Thymus (tissue), 11 donors: ENCODE data around the gene DYDC2. TPM values are rescaled to one million over a fixed set of nuclear protein-coding genes. Genes with fewer than 3 reads are reported as not detected.

Source experiments
- DNase-seq, 9 donors: peaks; one replicate each; pipeline ENCODE4 v3.0.0-alpha.2; 2013; ENCODE audit warnings: low spot score in 9 of 9, low read depth in 6 of 9, missing footprints in 1 of 9
- H3K27ac ChIP-seq, 2 donors: one replicate each; pipeline ENCODE4 v1.5.1; 2013; ENCODE audit warnings: control low read depth in 1 of 2, low read depth in 1 of 2, low read length in 1 of 2, mild to moderate bottlenecking in 1 of 2, moderate library complexity in 1 of 2
- H3K27me3 ChIP-seq, 2 donors: one replicate each; pipeline ENCODE4 v1.5.1; 2013; ENCODE audit warnings: low read length in 1 of 2; ENCODE audit not compliant: control insufficient read depth in 2 of 2, insufficient read depth in 1 of 2
- H3K36me3 ChIP-seq, 2 donors: one replicate each; pipeline ENCODE4 v1.5.1; 2013; ENCODE audit warnings: low read length in 1 of 2, mild to moderate bottlenecking in 1 of 2, moderate library complexity in 1 of 2; ENCODE audit not compliant: control insufficient read depth in 2 of 2, insufficient read depth in 2 of 2
- H3K4me1 ChIP-seq, 2 donors: one replicate each; pipeline ENCODE4 v1.5.1; 2013; ENCODE audit warnings: low read length in 2 of 2; ENCODE audit not compliant: control insufficient read depth in 2 of 2, insufficient read depth in 2 of 2
- H3K4me3 ChIP-seq, 2 donors: one replicate each; pipeline ENCODE4 v1.5.1; 2013; ENCODE audit warnings: low read length in 2 of 2, control low read depth in 1 of 2, mild to moderate bottlenecking in 1 of 2
- H3K9me3 ChIP-seq, 2 donors: one replicate each; pipeline ENCODE4 v1.5.1; 2013; ENCODE audit warnings: low read length in 1 of 2, mild to moderate bottlenecking in 1 of 2; ENCODE audit not compliant: control insufficient read depth in 2 of 2, insufficient read depth in 1 of 2
- WGBS: extraction: QIAGEN DNeasy Blood & Tissue Kit; methylation state at CpG from one replicate; pipeline ENCODE4 v1.1.7; 2013; 5-methylcytosine and 5-hydroxymethylcytosine counted together
- polyA plus RNA-seq: library from polyadenylated mRNA; stranded (reverse); fragments of 200-250 nt; gene quantifications from one replicate; pipeline ENCODE4 v1.2.3, GENCODE V29; 2013
- total RNA-seq: library from RNA; stranded (reverse); fragments of 120-200 nt; gene quantifications from one replicate; pipeline ENCODE4 v1.2.4, GENCODE V29; 2013
- donor health status: healthy.

The DYDC2 gene
- total and polyA plus RNA-seq, 2 donors = 0.05 to 0.52 TPM

DNA sequence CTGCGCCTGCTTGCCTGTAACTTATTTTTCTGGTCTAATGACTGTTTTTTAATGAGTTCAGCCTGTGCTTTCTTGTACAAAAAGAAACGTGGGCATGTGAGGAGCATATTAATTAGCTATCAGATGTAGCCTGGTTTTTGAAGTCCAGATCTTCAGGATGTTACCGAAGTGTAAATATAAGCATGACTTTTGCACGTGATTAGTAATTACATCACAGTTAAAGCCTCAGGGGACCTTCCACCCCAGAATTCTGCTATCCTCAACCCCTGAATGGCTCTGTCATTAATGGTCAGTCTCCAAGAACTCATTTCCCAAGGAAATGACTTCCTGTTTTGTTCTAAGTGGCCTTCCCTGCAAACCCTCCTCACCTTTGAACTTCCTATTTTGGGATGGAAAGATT, 49.6 kb downstream of the DYDC2 start:
- Histone ChIP-seq H3K27ac (no peak overlapping the region), H3K4me3 (no peak overlapping the region), H3K36me3 (no peaks in the 10 kb centered on the region), H3K27me3 (peaks cover 0 to 10% of the 10 kb centered on the region in 2 donors), H3K9me3 (no peaks in the 10 kb centered on the region), H3K4me1 (peaks cover 0 to 29% of the 10 kb centered on the region in 2 donors)
- DNase-seq = no peak
- WGBS = 89% methylated on average over 4 of the region's 4 CpGs

GRCh38 chr10:80407812-80408241, 51.2 kb downstream of the DYDC2 start:
- Histone ChIP-seq H3K4me3 (peak overlapping the region; percentile 68 to 78), H3K36me3 (no peaks in the 10 kb centered on the region), H3K4me1 (peaks cover 0 to 45% of the 10 kb centered on the region in 2 donors), H3K9me3 (no peaks in the 10 kb centered on the region), H3K27me3 (peaks cover 0 to 10% of the 10 kb centered on the region in 2 donors), H3K27ac (peak overlapping the region; percentile 17 to 80)
- 10% methylated on average over 16 of the region's 16 CpGs for WGBS
- DNase-seq = peak in 1 of 9 donors; percentile 23

GRCh38 chr10:80408242-80409101, 51.9 kb downstream of the DYDC2 start, which contains the start of gene PRXL2A:
Gene PRXL2A (plus strand): TSS chr10:80408551. CDS start chr10:80420468, 11,917 bp downstream.
- WGBS = 1% methylated on average over 96 of the region's 96 CpGs
- Histone ChIP-seq H3K4me3 (peak within 1 kb of the TSS; percentile 68 to 78), H3K27me3 (peaks cover 0 to 10% of the 10 kb centered on the region in 2 donors), H3K36me3 (no peaks in the 10 kb centered on the region), H3K27ac (peak within 1 kb of the TSS; percentile 30 to 80), H3K9me3 (no peaks in the 10 kb centered on the region), H3K4me1 (peaks cover 5 to 51% of the 10 kb centered on the region in 2 donors)
- DNase-seq = peak in 7 of 9 donors; percentile 64 to 87 (median 72)

- Histone ChIP-seq H3K4me1 (peaks cover 11 to 57% of the 10 kb centered on the region in 2 donors), H3K27me3 (peaks cover 0 to 10% of the 10 kb centered on the region in 2 donors)
These were observed 52.5 kb downstream of the DYDC2 start for GRCh38 chr10:80409121-80409520.

GRCh38 chr10:80410122-80410521, 53.5 kb downstream of the DYDC2 start:
- no peak for DNase-seq
- Histone ChIP-seq H3K36me3 (no peaks in the 10 kb centered on the region), H3K9me3 (no peaks in the 10 kb centered on the region), H3K4me1 (peaks cover 18 to 67% of the 10 kb centered on the region in 2 donors), H3K27ac (no peak overlapping the region), H3K27me3 (peaks cover 0 to 10% of the 10 kb centered on the region in 2 donors), H3K4me3 (no peak overlapping the region)
- 82% methylated on average over 2 of the region's 2 CpGs for WGBS

More at GRCh38 chr10:80409121-80409520, 52.5 kb downstream of the DYDC2 start:
- Histone ChIP-seq H3K27ac (no peak overlapping the region), H3K4me3 (peak overlapping the region; percentile 68 to 78), H3K9me3 (no peaks in the 10 kb centered on the region), H3K36me3 (no peaks in the 10 kb centered on the region)
- DNase-seq = peak in 1 of 9 donors; percentile 38
- 42% methylated on average over 12 of the region's 12 CpGs for WGBS

- no peak for DNase-seq
- WGBS = 95% methylated on average over 5 of the region's 5 CpGs
- Histone ChIP-seq H3K36me3 (no peaks in the 10 kb centered on the region), H3K27ac (no peak overlapping the region), H3K4me1 (peaks cover 19 to 73% of the 10 kb centered on the region in 2 donors), H3K27me3 (peaks cover 0 to 10% of the 10 kb centered on the region in 2 donors), H3K9me3 (no peaks in the 10 kb centered on the region), H3K4me3 (no peak overlapping the region)
These were observed 54.1 kb downstream of the DYDC2 start for GRCh38 chr10:80410578-80411145.

GRCh38 chr10:80411267-80411668, 54.7 kb downstream of the DYDC2 start:
- WGBS = 94% methylated on average over 2 of the region's 2 CpGs
- peaks cover 0 to 10% of the 10 kb centered on the region in 2 donors for H3K27me3 ChIP-seq

DNA sequence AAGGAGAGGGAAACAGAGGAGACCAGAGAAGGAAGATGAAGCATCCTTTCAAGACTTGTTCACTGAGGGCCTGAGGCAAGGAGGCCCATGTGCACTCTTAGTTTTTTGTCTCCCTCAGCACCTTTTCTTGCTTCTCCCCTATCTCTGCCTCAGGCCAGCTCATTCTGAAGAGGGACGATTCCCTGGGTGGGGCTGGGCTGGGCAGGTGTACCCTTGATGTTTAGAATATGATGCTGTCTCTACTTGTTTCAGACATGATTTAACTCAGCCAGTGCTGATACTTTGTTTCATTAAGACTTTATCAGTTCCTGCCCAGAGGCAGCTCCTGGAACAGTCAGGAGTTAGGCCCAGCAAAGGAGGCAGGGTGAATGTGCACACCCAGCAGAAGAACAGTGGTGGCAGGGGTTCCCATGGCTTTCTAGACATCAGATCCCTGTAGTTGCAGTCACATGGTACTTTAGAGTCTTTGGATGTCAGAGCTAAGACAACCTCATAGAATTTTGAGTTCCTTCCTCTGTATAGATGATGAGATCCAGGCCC, 55.2 kb downstream of the DYDC2 start:
- H3K36me3 ChIP-seq = no peaks in the 10 kb centered on the region
- no peak overlapping the region for H3K4me3 ChIP-seq
- no peaks in the 10 kb centered on the region for H3K9me3 ChIP-seq
- H3K4me1 ChIP-seq = peaks cover 26 to 84% of the 10 kb centered on the region in 2 donors
- 89% methylated on average over 1 of the region's 1 CpG for WGBS
- peaks cover 0 to 10% of the 10 kb centered on the region in 2 donors for H3K27me3 ChIP-seq
- no peak for DNase-seq
- H3K27ac ChIP-seq = peak overlapping the region in 1 of 2 donors; percentile 8

More at GRCh38 chr10:80411267-80411668, 54.7 kb downstream of the DYDC2 start:
- Histone ChIP-seq H3K4me1 (peaks cover 26 to 79% of the 10 kb centered on the region in 2 donors), H3K27ac (no peak overlapping the region), H3K36me3 (no peaks in the 10 kb centered on the region), H3K9me3 (no peaks in the 10 kb centered on the region), H3K4me3 (no peak overlapping the region)
- DNase-seq = no peak
